Activated T-cell treated with anti-CD3 and anti-CD28 coated beads, Interleukin-2, amount 50 U/mL, for 72 hours (primary cell): ENCODE data around the gene DNAH2. TPM values are rescaled to one million over a fixed set of nuclear protein-coding genes. Genes with fewer than 3 reads are reported as not detected.
A peak's percentile ranks its signal among the peaks of the same experiment; 100 is the strongest.

Experiments used
- ATAC-seq, 2 donors: fragments of 150-1000 bp; cut with Tn5 transposase; replicated peaks in 1 of 2; 2 replicates each; pipeline ENCODE4 v1.10.0; 2021; ENCODE audit warnings: moderate library complexity in 2 of 2, mild to moderate bottlenecking in 1 of 2
- DNase-seq, 2 donors: peaks; one replicate each; pipeline ENCODE4 v3.0.0; 2021 to 2022; ENCODE audit warnings: mixed read lengths in 1 of 2
- H3K27ac Mint-ChIP-seq: one replicate; pipeline ENCODE4 v1.8.0; 2022; ENCODE audit warnings: mild to moderate bottlenecking, moderate library complexity, mixed read lengths
- H3K27me3 Mint-ChIP-seq: one replicate; pipeline ENCODE4 v1.8.0; 2022; ENCODE audit warnings: low read depth, mixed read lengths
- H3K36me3 Mint-ChIP-seq, 2 donors: one replicate each; pipeline ENCODE4 v1.8.0; 2022; ENCODE audit warnings: mixed read lengths in 2 of 2, mild to moderate bottlenecking in 1 of 2; ENCODE audit not compliant: insufficient read depth in 2 of 2
- H3K4me1 Mint-ChIP-seq: one replicate; pipeline ENCODE4 v1.8.0; 2022; ENCODE audit warnings: low read depth, mixed read lengths
- H3K4me3 Mint-ChIP-seq, 2 donors: one replicate each; pipeline ENCODE4 v1.8.0; 2022; ENCODE audit warnings: mild to moderate bottlenecking in 2 of 2, mixed read lengths in 2 of 2, moderate library complexity in 2 of 2
- H3K9me3 Mint-ChIP-seq, 2 donors: one replicate each; pipeline ENCODE4 v1.8.0; 2022; ENCODE audit warnings: mixed read lengths in 2 of 2
- total RNA-seq, 2 donors: library from RNA; stranded (reverse); gene quantifications; one replicate each; pipeline ENCODE4 v1.2.3, GENCODE V29; 2022

DNAH2 gene
- total RNA-seq, 2 donors from 2014 or later = 0.05 to 0.07 TPM

GRCh38 chr17:7831233-7831632 lies 113.7 kb downstream of the DNAH2 start:
- no peak for ATAC-seq
- Mint-ChIP-seq H3K27me3 (peaks cover 9% of the 10 kb centered on the region), H3K36me3 (no peaks in the 10 kb centered on the region), H3K4me1 (peaks cover 11% of the 10 kb centered on the region), H3K4me3 (no peak overlapping the region), H3K27ac (no peak overlapping the region), H3K9me3 (no peaks in the 10 kb centered on the region)
- DNase-seq = no peak

- H3K27me3 Mint-ChIP-seq = peaks cover 9% of the 10 kb centered on the region
These were observed 114.9 kb downstream of the DNAH2 start for GRCh38 chr17:7832431-7832830.

GRCh38 chr17:7833011-7833794 lies 115.7 kb downstream of the DNAH2 start:
- no peak for DNase-seq
- Mint-ChIP-seq H3K27me3 (peaks cover 9% of the 10 kb centered on the region), H3K4me1 (peaks cover 28% of the 10 kb centered on the region), H3K9me3 (no peaks in the 10 kb centered on the region), H3K27ac (no peak overlapping the region), H3K4me3 (peak overlapping the region; percentile 83 to 98), H3K36me3 (no peaks in the 10 kb centered on the region)
- ATAC-seq = no peak

More at GRCh38 chr17:7832431-7832830, 114.9 kb downstream of the DNAH2 start:
- peaks cover 23% of the 10 kb centered on the region for H3K4me1 Mint-ChIP-seq
- no peak overlapping the region for H3K27ac Mint-ChIP-seq
- no peaks in the 10 kb centered on the region for H3K36me3 Mint-ChIP-seq
- H3K4me3 Mint-ChIP-seq = no peak overlapping the region
- no peak for ATAC-seq
- DNase-seq = no peak
- no peaks in the 10 kb centered on the region for H3K9me3 Mint-ChIP-seq

- peak; percentile 87 to 92 for DNase-seq
- Mint-ChIP-seq H3K4me3 (peak within 1 kb of the TSS; percentile 88 to 98), H3K9me3 (no peaks in the 10 kb centered on the region), H3K27me3 (peaks cover 9% of the 10 kb centered on the region), H3K4me1 (peaks cover 36% of the 10 kb centered on the region), H3K27ac (peak within 1 kb of the TSS; percentile 45), H3K36me3 (no peaks in the 10 kb centered on the region)
- peak; percentile 73 to 76 for ATAC-seq
These were observed 116.4 kb downstream of the DNAH2 start, which contains the start of gene KDM6B for GRCh38 chr17:7833795-7834541. Gene KDM6B, plus strand, starts transcription at chr17:7834217. Its CDS starts 11,338 bp downstream, at chr17:7845555.

GRCh38 chr17:7834542-7834956 lies 117.0 kb downstream of the DNAH2 start:
- Mint-ChIP-seq H3K4me3 (peak overlapping the region; percentile 88 to 98), H3K27me3 (peaks cover 5% of the 10 kb centered on the region), H3K36me3 (no peaks in the 10 kb centered on the region), H3K4me1 (peaks cover 41% of the 10 kb centered on the region), H3K9me3 (no peaks in the 10 kb centered on the region), H3K27ac (peak overlapping the region; percentile 27)
- DNase-seq (peak; percentile 34 to 37), ATAC-seq (peak; percentile 3 to 6)

- DNase-seq (peak; percentile 82 to 87), ATAC-seq (peak; percentile 56 to 57)
- peaks cover 48% of the 10 kb centered on the region for H3K4me1 Mint-ChIP-seq
- H3K9me3 Mint-ChIP-seq = no peaks in the 10 kb centered on the region
- H3K27me3 Mint-ChIP-seq = peaks cover 5% of the 10 kb centered on the region
- peak overlapping the region; percentile 88 to 98 for H3K4me3 Mint-ChIP-seq
- no peaks in the 10 kb centered on the region for H3K36me3 Mint-ChIP-seq
- H3K27ac Mint-ChIP-seq = peak overlapping the region; percentile 76
These were observed 117.6 kb downstream of the DNAH2 start for GRCh38 chr17:7834957-7835813.

- Mint-ChIP-seq H3K4me3 (peak overlapping the region; percentile 88 to 98), H3K4me1 (peaks cover 56% of the 10 kb centered on the region), H3K27ac (peak overlapping the region; percentile 16), H3K27me3 (peaks cover 5% of the 10 kb centered on the region), H3K36me3 (peaks cover 2% of the 10 kb centered on the region in 2 donors), H3K9me3 (no peaks in the 10 kb centered on the region)
- no peak for DNase-seq
- no peak for ATAC-seq
These were observed 118.5 kb downstream of the DNAH2 start for GRCh38 chr17:7835814-7836595.

GRCh38 chr17:7836596-7837407 lies 119.3 kb downstream of the DNAH2 start:
- H3K4me3 Mint-ChIP-seq = peak overlapping the region; percentile 88 to 98
- peak overlapping the region; percentile 72 for H3K27ac Mint-ChIP-seq
- peak; percentile 60 to 79 for DNase-seq
- H3K27me3 Mint-ChIP-seq = peaks cover 3% of the 10 kb centered on the region
- peaks cover 61% of the 10 kb centered on the region for H3K4me1 Mint-ChIP-seq
- ATAC-seq = no peak
- peaks cover 2% of the 10 kb centered on the region in 2 donors for H3K36me3 Mint-ChIP-seq
- H3K9me3 Mint-ChIP-seq = no peaks in the 10 kb centered on the region

GRCh38 chr17:7837408-7838088 lies 120.0 kb downstream of the DNAH2 start:
- Mint-ChIP-seq H3K27me3 (no peaks in the 10 kb centered on the region), H3K4me1 (peaks cover 66% of the 10 kb centered on the region), H3K9me3 (no peaks in the 10 kb centered on the region), H3K4me3 (peak overlapping the region; percentile 88 to 98), H3K36me3 (peaks cover 2% of the 10 kb centered on the region in 2 donors), H3K27ac (peak overlapping the region; percentile 97)
- ATAC-seq (no peak), DNase-seq (no peak)

GRCh38 chr17:7838090-7839075 lies 120.8 kb downstream of the DNAH2 start:
- peaks cover 2% of the 10 kb centered on the region in 2 donors for H3K36me3 Mint-ChIP-seq
- no peak for ATAC-seq
- H3K4me1 Mint-ChIP-seq = peaks cover 68% of the 10 kb centered on the region
- peak; percentile 58 to 64 for DNase-seq
- peak overlapping the region; percentile 88 for H3K27ac Mint-ChIP-seq
- no peaks in the 10 kb centered on the region for H3K27me3 Mint-ChIP-seq
- H3K4me3 Mint-ChIP-seq = peak overlapping the region; percentile 88 to 100
- H3K9me3 Mint-ChIP-seq = no peaks in the 10 kb centered on the region
